Measurements from ENCODE around the gene TUBA3C. TPM values are rescaled to one million over a fixed set of nuclear protein-coding genes. Genes with fewer than 3 reads are reported as not detected.

The TUBA3C gene
- total and polyA plus RNA-seq, 2 experiments from 2014 or later = not detected

GRCh38 chr13:19183676-19184075 is 2.1 kb upstream of the TUBA3C start:
- Histone ChIP-seq H3K9me2 (ENCODE audit: insufficient read depth) (no peaks in the 10 kb centered on the region), H3K79me2 (replicated peaks; ENCODE audit: insufficient read depth) (no peaks in the 10 kb centered on the region), H3K27ac (ENCODE audit: low read depth) (no peak overlapping the region), H3K4me1 (ENCODE audit: insufficient read depth) (no peaks in the 10 kb centered on the region), H2AFZ (no peak overlapping the region), H3K36me3 (ENCODE audit: insufficient read depth) (no peaks in the 10 kb centered on the region; the same call in 1 of the 2 replicates), H3K4me2 (no peak overlapping the region), H3F3A (replicated peaks; ENCODE audit: low read depth) (no peaks in the 10 kb centered on the region), H3K27me3 (ENCODE audit: insufficient read depth) (no peaks in the 10 kb centered on the region), H3K4me3 (no peak overlapping the region), H4K20me1 (replicated peaks; ENCODE audit: insufficient read depth) (no peaks in the 10 kb centered on the region)
- peaks cover 55% of the 10 kb centered on the region for H3K36me3 Mint-ChIP-seq (ENCODE audit: low read depth)
- H3K4me3 Mint-ChIP-seq = no peak overlapping the region
- TF ChIP-seq NANOG (IDR thresholded peaks at IDR 0.05; ENCODE audit: borderline replicate concordance) (no peak), JUNB (IDR thresholded peaks at IDR 0.05; ENCODE audit: unreplicated experiment) (no peak), ZNF114 (CRISPR knock-in tag; IDR thresholded peaks at IDR 0.05) (no peak), STAT1 (IDR thresholded peaks at IDR 0.05; ENCODE audit: unreplicated experiment) (no peak), POLR2AphosphoS5 (IDR thresholded peaks at IDR 0.05; ENCODE audit: low read depth) (no peak), EZH2 (IDR thresholded peaks at IDR 0.05; ENCODE audit: low read depth, unreplicated experiment) (no peak), EZH2phosphoT487 (IDR thresholded peaks at IDR 0.05; ENCODE audit: unreplicated experiment) (no peak), ZNF462 (CRISPR knock-in tag; IDR thresholded peaks at IDR 0.05) (no peak), ZNF331 (CRISPR knock-in tag; IDR thresholded peaks at IDR 0.05; ENCODE audit: low read depth) (no peak), CREB1 (CRISPR knock-in tag; IDR thresholded peaks at IDR 0.05; ENCODE audit: low read depth) (no peak)
- TF ChIP-seq, protein P1, sequence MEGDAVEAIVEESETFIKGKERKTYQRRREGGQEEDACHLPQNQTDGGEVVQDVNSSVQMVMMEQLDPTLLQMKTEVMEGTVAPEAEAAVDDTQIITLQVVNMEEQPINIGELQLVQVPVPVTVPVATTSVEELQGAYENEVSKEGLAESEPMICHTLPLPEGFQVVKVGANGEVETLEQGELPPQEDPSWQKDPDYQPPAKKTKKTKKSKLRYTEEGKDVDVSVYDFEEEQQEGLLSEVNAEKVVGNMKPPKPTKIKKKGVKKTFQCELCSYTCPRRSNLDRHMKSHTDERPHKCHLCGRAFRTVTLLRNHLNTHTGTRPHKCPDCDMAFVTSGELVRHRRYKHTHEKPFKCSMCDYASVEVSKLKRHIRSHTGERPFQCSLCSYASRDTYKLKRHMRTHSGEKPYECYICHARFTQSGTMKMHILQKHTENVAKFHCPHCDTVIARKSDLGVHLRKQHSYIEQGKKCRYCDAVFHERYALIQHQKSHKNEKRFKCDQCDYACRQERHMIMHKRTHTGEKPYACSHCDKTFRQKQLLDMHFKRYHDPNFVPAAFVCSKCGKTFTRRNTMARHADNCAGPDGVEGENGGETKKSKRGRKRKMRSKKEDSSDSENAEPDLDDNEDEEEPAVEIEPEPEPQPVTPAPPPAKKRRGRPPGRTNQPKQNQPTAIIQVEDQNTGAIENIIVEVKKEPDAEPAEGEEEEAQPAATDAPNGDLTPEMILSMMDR (conservative IDR thresholded peaks at IDR 0.05; ENCODE audit: low read depth in 2 of 2) = no peak
- TF ChIP-seq, protein P2, sequence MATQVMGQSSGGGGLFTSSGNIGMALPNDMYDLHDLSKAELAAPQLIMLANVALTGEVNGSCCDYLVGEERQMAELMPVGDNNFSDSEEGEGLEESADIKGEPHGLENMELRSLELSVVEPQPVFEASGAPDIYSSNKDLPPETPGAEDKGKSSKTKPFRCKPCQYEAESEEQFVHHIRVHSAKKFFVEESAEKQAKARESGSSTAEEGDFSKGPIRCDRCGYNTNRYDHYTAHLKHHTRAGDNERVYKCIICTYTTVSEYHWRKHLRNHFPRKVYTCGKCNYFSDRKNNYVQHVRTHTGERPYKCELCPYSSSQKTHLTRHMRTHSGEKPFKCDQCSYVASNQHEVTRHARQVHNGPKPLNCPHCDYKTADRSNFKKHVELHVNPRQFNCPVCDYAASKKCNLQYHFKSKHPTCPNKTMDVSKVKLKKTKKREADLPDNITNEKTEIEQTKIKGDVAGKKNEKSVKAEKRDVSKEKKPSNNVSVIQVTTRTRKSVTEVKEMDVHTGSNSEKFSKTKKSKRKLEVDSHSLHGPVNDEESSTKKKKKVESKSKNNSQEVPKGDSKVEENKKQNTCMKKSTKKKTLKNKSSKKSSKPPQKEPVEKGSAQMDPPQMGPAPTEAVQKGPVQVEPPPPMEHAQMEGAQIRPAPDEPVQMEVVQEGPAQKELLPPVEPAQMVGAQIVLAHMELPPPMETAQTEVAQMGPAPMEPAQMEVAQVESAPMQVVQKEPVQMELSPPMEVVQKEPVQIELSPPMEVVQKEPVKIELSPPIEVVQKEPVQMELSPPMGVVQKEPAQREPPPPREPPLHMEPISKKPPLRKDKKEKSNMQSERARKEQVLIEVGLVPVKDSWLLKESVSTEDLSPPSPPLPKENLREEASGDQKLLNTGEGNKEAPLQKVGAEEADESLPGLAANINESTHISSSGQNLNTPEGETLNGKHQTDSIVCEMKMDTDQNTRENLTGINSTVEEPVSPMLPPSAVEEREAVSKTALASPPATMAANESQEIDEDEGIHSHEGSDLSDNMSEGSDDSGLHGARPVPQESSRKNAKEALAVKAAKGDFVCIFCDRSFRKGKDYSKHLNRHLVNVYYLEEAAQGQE (IDR thresholded peaks at IDR 0.05; ENCODE audit: unreplicated experiment) = no peak
- TF ChIP-seq, protein P3, sequence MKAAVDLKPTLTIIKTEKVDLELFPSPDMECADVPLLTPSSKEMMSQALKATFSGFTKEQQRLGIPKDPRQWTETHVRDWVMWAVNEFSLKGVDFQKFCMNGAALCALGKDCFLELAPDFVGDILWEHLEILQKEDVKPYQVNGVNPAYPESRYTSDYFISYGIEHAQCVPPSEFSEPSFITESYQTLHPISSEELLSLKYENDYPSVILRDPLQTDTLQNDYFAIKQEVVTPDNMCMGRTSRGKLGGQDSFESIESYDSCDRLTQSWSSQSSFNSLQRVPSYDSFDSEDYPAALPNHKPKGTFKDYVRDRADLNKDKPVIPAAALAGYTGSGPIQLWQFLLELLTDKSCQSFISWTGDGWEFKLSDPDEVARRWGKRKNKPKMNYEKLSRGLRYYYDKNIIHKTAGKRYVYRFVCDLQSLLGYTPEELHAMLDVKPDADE (IDR thresholded peaks at IDR 0.05) = no peak
- ATAC-seq (no peak), DNase-seq (ENCODE audit: low spot score) (no peak)
- no peak overlapping the region for H3K27ac Mint-ChIP-seq
- H3K27me3 Mint-ChIP-seq (ENCODE audit: insufficient read depth, low read depth, poor library complexity) = peaks cover 6% of the 10 kb centered on the region
- no peaks in the 10 kb centered on the region for H3K4me1 Mint-ChIP-seq
- H3K9me3 Mint-ChIP-seq = peaks cover 99% of the 10 kb centered on the region
